ENCODE data around the gene ABHD12.
"Not testable (repeated sequence)": the region's sequence is repeated elsewhere in the genome, so short reads cannot be mapped to it uniquely, and the experiment has no call there.

The ABHD12 gene

DNA sequence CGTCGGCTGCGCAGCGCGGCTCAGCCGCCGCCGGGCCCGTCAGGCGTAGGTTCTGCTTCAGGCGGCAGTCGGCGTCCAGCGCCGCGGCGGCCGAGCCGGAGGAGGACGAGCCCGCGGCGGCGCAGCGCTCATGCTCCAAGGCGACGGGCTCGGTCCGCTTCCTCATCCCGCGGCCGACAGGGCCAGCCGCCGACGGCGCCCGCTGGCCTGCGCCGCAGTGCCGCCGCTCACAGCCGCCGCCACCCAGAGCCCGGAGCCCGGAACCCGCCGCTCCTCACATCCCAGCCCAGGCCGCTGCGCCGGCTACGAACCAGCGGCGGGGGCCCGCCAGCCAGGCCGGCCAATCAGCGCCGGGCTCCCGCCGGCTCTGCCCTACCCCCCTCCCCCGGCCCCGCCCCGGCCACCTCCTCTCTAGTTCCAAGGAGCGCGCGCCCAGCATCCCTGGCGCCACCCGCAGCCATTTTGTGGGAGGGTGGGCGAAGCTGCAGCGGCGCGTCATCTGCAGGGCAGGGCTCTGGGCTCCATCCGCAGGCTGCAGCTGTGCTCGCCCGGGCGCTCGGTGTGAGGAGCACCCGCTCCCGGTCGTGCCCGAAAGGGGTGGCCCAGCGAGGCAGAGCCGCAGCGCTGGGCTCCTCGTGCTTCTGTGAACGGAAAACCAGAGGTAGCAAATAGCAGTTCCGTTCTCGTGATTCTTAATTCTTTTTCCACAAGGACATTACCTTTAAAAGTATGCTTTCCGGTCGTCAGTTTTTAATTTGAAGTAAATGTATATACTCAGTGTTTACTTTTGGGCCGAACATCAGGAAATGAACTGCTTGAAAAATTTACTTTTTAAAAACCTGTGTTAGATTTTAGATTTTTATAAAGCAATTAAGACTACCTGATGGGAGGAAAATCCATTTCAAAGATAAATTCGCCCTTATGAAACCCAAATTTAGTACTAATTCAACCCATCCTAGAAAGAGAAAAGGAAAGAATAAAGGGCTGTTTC, at the start of gene ABHD12:
TSS of gene ABHD12 (minus strand) at position 298 of the 991 bp plus-strand sequence. CDS start at position 166, 132 bp downstream.
- DNase-seq: peak; percentile 96

- no peak for DNase-seq
Measured at GRCh38 chr20:25439328-25439727, 48.7 kb upstream of the ABHD12 start.

GRCh38 chr20:25437153-25437581, 46.5 kb upstream of the ABHD12 start:
- no peak for DNase-seq

DNA sequence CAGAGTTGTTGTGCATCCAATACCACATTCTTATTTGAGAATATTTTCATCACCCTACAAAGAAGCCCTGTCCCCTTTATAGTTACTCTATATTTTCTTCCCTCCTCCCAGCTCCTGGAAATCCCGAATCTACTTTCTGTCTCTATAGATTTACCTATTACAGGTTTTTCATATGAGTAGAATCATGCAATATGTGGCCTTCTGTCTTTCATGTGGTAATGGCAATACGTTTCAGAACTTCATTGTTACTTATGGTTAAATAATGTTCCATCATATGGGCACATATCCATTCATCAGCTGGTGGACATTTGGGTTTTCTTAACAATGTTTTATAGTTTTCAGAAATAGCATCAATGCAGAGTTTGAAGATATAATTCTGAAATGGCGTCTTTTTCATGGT, 33.9 kb upstream of the ABHD12 start:
- DNase-seq: no peak

DNA sequence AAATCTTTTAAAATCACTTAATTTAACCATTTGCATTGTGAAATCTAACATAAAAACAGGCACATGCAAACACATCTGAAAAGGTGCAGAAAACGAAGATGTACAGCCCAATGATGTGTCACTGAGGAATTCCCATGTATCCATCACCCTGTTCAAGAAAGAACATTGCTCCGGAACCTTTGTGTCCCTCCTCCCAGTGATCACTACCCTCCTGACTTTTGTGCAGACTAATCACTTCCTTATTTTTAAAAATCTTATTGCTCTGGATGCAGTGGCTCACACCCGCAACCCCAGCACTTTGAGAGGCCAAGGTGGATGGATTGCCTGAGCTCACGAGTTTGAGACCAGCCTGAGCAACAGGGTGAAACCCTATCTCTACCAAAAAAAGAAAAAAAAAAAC, 31.4 kb upstream of the ABHD12 start:
- no peak for DNase-seq

- DNase-seq: no peak
Measured at GRCh38 chr20:25421102-25421501, 30.5 kb upstream of the ABHD12 start.

DNA sequence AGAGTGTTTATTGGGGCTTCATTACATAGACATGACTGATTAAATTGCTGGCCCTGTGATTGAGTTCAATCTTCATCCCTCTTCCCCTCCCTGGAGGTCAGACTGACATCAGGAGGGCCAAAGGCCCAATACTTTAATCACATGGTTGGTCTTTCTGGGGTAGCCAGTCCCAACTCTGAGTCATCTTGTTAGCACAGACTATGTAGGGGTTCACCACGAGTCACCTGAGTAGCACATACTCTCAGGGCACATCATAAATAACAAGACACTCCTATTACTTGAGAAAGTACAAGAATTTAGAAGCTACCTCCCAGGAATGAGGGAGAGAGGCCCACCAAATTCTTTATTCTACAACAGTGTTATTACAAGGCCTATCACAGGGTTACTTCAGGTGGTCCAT, 28.1 kb upstream of the ABHD12 start:
- DNase-seq: no peak

DNA sequence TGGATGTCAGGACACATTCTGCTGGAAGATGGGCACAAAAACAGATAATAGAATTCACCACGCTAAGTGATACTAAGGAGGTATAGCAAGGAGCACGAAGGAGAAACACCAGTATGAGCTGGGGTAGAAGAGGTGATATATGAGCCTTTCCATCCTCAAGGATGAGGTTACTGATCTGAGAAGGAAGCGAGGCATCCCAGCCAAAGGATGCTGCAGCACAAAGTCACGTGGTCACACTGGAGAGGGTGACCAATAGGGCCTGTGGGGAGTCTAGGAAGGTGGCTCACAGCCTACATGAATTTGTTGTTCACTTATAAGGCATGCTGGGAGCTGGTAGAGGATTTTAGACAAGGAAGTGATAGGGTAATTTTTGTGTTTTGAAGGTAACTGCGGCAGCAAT, 18.3 kb upstream of the ABHD12 start:
- DNase-seq: no peak

- DNase-seq: no peak
Measured at GRCh38 chr20:25408170-25408547, 17.5 kb upstream of the ABHD12 start.

GRCh38 chr20:25407311-25408169, 16.9 kb upstream of the ABHD12 start, which contains the start of gene GINS1:
Gene GINS1, plus strand, starts transcription at chr20:25407673. Its CDS starts 148 bp downstream, at chr20:25407821.
- DNase-seq: peak; percentile 94

- DNase-seq: no peak
Measured at GRCh38 chr20:25402583-25402982, 11.9 kb upstream of the ABHD12 start.

DNA sequence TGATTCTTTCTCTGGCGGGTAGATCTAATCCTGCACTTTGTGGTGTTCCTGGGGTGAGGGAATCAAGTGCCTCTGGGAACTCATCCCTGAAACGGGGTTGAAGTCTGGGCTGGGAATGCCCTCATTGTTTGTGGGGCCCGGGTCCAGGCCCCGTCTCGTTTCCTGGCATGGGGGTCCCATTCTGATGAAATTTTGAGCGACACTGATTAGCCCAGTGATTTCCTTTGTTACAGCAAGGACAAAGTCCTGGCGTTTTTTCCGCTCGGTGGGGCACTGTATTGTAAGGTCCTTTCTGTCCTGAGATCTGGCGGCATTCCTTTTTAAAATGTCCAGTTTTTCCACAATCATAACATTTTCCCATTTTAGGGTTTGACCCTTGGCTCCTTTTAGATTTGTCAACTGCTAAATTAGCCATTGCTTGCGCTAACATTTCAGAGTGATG, 9.7 kb upstream of the ABHD12 start:
- DNase-seq: not testable (repeated sequence)

DNA sequence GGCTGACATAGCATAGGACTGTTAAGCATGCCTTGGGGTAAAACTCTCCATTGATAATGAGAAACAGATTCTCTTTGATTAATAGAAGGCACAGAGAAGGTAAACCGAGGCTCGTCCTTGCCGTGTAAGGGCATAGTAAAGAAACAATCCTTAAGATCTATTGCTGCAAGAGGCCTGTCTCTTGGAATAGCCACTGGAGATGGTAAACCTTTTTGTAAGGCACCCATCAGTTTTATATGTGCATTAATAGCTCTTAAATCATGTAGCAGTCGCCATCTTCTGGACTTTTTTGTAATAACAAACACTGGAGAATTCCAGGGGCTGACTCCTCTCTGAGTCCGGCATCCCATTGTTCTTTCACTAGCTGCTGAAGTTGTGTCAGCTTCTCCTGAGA, 8.4 kb upstream of the ABHD12 start:
- peak; percentile 52 for DNase-seq

DNA sequence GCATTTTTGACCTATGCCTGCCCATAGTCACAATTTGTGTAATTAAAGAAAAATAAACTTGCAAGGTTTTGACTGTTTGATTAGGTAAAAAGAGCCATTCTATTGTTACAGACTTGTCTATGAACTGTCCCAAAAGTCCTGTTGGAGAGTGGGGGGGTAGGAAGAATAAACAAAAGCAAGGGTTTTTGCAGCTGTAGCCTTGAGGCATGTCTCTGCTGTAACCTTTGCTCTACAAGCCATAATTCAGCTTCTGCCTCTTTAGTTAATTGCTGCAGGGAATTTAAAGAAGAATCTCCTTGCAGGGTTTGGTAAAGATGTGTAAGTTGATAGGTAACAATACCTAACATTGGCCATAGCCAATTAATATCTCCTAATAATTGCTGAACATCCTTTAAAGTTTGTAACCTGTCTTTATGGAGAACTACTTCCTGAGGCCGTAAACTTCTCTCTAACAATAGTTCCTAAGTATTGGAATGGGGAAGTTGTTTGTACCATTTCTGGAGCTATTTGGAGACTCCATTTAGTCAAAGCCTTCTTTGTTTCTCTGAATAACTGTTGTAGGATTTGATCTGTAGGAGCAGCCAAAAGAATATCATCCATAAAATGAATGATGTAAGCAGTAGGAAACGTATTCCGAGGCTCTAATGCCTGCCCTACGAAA, 7.9 kb upstream of the ABHD12 start:
- no peak for DNase-seq

DNA sequence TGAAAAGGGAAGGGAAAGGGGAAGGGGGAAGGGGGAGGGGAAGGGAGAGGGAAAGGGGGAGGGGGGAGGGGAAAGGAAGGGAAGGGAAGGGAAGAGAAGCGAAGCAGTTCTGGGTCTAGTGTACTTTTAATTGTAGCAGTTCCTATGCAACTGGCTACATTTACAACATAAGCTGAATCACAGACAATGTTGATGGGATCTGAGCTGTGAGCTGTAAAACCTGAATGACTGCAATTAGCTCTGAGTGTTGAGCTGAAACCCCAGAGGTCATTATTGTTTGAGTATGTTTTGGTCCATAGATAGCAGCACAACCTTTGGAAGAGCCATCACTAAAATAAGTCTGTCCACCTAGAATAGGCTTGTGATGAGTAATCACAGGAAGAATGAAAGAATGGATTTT, 7.2 kb upstream of the ABHD12 start:
- DNase-seq: no peak

- no peak for DNase-seq
Measured at GRCh38 chr20:25397096-25397495, 6.5 kb upstream of the ABHD12 start.

DNA sequence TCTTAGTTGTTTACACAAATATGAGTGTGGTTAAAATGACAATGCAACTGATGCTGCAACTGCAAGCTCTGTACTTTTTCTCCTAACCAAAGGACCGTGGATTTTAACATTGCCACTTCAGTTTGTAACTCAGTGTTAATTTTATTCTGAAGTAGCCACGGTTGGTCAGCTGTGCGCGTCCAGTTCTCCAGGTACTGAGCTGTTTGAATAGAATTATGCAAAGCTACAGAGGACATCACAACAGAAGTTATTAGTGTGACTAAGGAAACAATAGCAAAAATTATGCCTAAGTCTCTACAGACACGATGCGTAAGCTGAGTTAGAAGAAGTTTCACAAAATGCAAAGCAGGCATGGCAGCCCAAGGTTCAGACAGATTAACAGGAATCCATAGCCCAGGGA, 4.4 kb upstream of the ABHD12 start:
- DNase-seq: no peak

DNA sequence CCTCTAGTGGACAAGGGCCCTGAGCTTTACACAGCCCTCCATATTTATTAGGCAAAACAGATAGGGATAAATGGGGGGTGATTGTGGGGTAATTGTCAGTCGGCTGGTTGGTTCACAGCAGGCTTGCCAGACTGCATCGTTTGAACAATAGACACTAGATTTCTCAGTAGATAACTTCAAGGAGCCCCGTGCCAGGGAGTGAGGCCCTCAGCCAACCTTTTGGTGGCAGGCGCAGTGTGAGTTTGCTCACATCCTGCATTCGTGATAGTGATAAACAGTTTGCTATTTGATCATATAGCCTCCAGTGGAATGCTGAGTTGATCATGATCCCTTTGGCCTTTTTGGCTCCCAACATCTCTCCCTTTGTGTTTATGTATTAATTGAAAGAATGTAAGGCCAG, 3.6 kb upstream of the ABHD12 start:
- no peak for DNase-seq

DNA sequence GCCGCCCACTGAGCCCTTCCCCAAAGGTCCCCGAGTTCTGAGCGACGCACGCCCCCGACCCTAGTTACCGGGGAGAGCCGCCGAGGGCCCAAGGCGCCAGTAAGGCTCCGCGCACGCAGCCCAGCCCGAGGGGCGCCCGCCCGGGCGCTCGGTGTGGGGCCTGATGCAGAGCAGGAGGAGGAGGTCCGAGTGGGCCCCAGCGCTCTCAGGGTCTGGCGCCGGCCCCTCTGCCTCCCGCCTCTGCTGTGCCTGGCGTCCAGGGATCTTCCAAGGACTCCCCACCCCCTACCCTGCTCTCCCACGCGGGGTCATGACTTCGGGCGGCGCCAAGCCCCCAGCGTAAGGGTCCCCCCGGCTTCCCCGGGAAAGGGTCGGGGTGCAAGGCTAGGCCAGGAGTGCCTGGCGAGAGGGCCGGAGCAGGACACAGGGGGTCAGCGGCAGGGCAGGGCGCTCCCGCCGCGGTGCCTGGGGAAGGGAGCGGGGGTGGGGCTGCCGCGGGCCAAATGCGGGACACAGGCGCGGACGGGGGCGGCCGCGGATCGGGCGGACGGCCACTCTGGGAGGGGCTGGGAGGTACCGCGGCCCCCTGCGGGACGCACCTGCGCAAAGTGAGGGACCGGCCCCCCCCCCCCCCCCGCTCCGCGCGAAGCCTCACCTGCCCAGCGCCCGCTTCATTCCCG, 637 bp downstream of the ABHD12 start:
- no peak for DNase-seq

DNA sequence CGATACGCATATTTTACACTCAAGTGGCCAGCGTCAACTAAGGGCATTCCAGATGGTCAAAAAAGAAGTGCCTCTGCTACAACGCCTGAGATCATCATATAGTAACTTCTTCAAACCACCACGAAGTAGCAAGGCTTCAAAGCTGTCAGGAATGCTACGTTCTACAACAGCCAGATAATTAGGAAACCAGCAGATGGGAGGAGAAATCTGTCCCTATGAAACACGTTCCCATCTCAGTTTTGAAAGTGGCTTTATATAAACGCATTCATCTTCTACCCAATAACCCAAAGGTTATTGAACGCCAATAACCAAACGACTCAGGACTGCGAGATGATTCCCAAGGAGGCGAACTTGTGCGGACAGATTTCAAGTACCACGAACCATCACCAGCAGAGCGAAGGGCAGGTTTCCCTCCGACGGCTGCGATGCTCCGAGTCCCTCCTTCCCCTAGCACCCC, 1.2 kb downstream of the ABHD12 start:
- no peak for DNase-seq

- no peak for DNase-seq
Measured at GRCh38 chr20:25382704-25383370, 7.8 kb downstream of the ABHD12 start.

Measured in activated CD4-positive, alpha-beta T cell treated with anti-CD3 and anti-CD28 coated beads, Interleukin-2, amount 50 U/mL, for 16 hours (primary cell).